22Rv1 (cell line): ENCODE data around the gene TMEM143.
"Not testable (repeated sequence)": the region's sequence is repeated elsewhere in the genome, so short reads cannot be mapped to it uniquely, and the experiment has no call there.

ENCODE experiments used
- H3K27ac ChIP-seq: fragments of 450-650 bp; 2 replicates; pipeline ENCODE4 v1.5.1; 2017
- ZFX ChIP-seq: fragments of 450-650 bp; IDR thresholded peaks from 2 replicates; pipeline ENCODE4 v1.6.1; 2017; ENCODE audit warnings: antibody characterized with exemption, borderline replicate concordance
- TF ChIP-seq, protein P1 (sequence below): fragments of 450-650 bp; IDR thresholded peaks from 2 replicates; pipeline ENCODE4 v1.5.1; 2017; ENCODE audit warnings: mild to moderate bottlenecking

Gene TMEM143

DNA sequence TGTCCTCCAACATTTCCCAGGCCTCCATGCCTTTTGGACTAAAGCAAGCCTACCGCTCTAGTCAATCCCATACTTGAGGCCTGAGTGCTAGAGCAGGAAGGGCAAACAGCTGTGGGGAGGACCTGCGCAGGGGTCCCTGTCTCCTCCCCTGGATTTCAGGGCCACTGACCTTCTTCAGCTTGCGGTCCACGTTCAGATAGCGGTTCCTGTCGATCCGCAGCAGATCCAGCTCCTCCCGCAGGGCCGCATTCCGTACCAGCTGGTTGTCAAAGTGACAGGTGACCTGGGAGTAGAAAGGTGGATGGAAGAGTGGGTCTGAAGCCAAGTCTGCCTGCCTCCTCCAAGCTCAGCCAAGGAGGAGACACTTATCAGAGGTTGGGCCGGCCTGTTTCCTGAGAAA lies 52.4 kb downstream of the TMEM143 start:
- H3K27ac ChIP-seq = no peak overlapping the region
- TF ChIP-seq, protein P1, sequence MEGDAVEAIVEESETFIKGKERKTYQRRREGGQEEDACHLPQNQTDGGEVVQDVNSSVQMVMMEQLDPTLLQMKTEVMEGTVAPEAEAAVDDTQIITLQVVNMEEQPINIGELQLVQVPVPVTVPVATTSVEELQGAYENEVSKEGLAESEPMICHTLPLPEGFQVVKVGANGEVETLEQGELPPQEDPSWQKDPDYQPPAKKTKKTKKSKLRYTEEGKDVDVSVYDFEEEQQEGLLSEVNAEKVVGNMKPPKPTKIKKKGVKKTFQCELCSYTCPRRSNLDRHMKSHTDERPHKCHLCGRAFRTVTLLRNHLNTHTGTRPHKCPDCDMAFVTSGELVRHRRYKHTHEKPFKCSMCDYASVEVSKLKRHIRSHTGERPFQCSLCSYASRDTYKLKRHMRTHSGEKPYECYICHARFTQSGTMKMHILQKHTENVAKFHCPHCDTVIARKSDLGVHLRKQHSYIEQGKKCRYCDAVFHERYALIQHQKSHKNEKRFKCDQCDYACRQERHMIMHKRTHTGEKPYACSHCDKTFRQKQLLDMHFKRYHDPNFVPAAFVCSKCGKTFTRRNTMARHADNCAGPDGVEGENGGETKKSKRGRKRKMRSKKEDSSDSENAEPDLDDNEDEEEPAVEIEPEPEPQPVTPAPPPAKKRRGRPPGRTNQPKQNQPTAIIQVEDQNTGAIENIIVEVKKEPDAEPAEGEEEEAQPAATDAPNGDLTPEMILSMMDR = no peak
- TF ChIP-seq ZFX = no peak

DNA sequence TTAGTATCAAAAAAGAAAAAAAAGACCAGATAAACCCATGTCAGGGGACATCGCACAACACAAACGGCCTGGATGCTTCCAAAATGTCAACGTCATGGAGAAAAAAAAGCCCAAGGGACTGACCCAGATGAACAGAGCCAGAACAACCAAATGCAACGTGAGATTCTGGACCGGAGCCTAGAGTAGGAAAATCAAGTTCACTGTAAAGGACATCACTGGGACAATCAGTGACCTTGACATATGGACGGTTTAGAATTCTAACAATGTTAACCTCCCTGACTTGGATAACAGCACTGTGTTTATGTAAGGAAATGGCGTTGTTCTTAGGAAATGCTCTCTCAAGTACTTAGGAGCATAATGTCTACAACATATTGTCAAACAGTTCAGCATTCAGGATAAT lies 53.5 kb downstream of the TMEM143 start:
- TF ChIP-seq, protein P1 = no peak
- TF ChIP-seq ZFX = no peak
- no peak overlapping the region for H3K27ac ChIP-seq

DNA sequence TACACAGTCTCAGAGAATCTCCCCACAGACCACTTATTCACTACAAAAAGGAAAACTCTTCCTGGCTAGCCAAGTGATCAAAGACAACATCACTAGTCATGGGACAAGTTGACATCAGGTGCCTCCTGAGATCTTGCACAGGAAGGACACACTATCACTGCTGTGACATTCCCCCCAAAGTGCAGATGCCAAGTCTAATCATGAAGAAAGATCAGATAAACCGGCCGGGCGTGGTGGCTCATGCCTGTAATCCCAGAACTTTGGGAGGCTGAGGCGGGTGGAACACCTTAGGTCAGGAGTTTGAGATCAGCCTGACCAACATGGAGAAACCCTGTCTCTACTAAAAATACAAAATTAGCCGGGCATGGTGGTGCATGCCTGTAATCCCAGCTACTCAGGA lies 54.0 kb downstream of the TMEM143 start:
- not testable (repeated sequence) for H3K27ac ChIP-seq

DNA sequence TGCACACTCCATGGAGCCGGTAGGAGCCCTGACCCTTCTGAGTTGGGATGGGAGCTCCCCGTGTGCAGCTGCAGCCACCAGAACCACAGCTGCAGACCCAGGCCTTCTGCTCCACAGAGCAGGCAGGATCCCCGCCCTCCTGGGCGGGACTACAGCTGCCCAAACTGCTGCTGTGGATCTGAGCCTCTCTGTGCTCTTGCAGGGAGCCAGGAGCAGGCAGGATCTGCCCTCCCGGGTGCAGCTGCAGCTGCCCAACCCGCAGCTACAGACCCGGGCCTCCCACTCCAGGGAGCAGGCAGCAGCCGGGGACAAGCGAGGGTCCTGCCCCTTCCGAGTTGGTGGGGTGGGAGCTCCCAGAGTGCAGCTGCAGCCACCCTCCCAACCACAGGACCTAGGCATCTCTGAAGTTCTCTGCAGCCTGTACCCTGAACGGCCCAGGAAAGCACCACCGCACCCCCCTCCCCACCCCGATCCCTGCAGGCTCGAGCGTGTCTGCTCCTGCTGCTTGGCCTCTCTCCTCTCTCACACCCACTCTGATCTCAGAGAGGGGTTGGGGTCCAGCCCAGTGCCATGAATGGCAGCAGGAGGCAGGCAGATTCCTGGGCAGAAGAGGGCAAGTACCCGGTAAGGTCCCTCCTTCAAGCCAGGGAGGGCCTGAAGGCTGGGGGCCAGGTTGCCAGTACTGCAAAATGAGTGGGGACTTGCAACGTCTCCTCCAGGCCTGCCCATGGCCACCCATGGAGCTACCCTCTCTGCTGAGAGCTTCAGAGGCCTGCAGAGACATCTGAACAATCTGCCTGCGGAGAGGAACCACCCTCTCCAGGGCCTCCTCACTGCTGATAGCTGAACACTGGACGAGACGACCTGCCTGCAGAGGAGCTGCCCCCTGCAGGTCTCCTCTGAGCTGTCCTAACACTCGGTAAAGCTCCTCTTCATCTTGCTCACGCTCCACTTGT lies 54.8 kb downstream of the TMEM143 start:
- H3K27ac ChIP-seq = no peak overlapping the region
- TF ChIP-seq, protein P1 = no peak
- TF ChIP-seq ZFX = no peak

DNA sequence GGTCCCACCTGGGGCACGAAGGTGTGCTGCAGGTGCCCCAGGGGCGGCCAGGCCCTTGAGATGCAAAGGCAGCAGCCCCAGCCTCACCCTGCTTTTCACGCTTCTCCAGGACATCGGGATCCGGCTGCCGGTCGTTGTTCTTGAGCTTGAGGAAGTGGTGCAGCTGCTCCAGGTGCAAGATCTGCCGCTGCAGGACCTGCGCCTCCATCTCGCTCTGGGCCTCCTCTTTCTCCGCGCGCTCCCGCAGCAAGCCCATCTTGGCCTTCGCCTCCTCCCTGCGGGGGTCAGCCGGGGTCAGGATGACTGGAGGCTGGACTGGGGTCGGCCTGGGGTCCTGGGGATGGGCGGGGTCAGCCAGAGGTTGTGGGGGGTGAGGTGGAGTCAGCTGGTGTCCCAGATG lies 59.9 kb downstream of the TMEM143 start:
- H3K27ac ChIP-seq = no peak overlapping the region
- TF ChIP-seq, protein P1 = no peak
- TF ChIP-seq ZFX = no peak

DNA sequence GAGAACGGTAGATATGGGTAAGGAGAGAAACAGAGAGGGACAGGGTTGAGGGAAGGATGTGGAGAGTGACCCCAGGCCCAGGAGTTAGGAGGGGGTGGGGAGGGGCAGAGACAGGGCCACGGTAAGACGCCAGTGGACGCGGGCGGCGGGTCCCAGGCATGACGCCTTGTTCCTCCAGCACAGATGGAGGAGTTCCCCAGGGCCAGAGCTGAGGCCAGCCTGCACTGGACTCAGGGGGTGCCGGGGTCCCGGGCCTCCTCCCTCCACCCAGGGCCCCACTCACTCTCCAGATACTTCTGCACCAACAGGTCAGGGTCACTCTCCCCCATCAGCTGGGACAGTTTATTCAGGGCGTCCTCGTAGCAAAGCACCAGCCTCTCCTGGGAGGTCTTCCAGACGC lies 60.4 kb downstream of the TMEM143 start:
- TF ChIP-seq, protein P1 = no peak
- no peak for TF ChIP-seq ZFX

DNA sequence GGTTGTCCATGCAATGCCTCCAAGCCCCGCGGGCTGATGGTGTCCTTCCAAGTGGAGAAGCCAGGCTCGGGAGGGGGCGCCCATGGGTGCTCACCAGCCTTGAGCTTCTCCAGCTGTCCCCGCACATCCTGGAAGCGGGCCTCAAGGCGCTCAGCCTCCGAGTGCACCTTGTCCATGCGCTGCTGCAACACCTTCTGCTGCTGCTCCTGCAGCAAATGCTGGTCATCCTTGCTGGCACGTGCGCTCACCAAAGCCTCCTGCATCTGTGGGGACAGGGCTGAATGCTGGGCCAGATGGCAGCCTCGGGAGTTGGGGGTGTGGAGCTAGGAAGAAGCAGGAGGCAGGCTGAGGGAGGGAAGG lies 61.2 kb downstream of the TMEM143 start:
- H3K27ac ChIP-seq = no peak overlapping the region
- TF ChIP-seq ZFX = no peak
- TF ChIP-seq, protein P1 = no peak

More for the DNA sequence above, 60.4 kb downstream of the TMEM143 start:
- H3K27ac ChIP-seq = no peak overlapping the region
